Cortex of kidney (tissue), 1 donor: ENCODE measurements around the gene OR2A2.

Source experiments
- DNase-seq: peaks from one replicate; lab custom pipeline; 2025; lab: John Stamatoyannopoulos, UW

The OR2A2 gene

DNA sequence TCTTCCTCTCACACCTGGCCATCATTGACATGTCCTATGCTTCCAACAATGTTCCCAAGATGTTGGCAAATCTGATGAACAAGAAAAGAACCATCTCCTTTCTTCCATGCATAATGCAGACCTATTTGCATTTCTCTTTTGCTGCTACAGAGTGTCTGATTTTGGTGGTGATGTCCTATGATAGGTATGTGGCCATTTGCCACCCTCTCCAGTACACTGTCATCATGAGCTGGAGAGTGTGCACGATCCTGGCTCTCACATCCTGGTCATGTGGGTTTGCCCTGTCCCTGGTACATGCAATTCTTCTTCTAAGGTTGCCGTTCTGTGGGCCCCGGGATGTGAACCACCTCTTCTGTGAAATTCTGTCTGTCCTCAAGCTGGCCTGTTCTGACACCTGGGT is 32.8 kb downstream of the OR2A2 start:
- no peak for DNase-seq

DNA sequence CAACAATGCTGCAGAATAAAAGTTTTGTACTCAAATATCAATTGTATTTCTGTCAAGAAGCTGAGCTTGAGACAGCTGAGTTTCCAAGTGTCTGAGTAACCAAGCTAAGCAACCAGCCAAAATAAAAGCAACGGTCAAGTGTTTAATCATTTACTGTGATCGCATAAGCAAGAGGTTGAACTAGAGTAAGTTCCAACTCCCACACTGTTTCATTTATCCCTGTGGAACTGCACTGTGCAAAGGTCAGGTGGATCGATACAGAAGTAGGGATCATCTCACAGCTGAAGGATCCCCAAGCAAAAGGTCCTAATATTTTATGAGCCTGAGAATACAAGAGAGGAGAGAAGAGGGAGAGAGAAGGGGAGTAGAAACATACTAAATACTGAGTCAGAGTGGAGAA is 35.0 kb downstream of the OR2A2 start:
- no peak for DNase-seq

GRCh38 chr7:144148224-144148827 is 38.9 kb downstream of the OR2A2 start:
- no peak for DNase-seq

DNA sequence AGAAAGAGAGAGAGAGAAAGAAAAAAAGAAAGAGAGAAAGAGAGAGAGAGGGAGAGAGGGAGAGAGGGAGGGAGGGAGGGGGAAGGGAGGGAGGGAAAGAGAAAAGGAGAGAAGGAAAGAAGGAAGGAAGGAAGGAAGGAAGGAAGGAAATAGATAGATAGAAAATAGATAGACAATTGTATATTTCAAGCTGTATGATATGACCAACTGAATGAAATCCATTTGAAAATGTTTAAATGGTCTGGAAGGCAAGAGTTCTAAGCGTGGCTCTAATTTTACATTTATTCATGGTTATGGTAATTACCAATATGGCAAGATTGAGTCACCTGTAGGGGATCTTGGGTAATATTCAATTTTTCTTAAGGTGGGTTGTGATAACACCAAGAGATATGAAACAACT is 49.5 kb downstream of the OR2A2 start:
- no peak for DNase-seq
